GM12878 (cell line): ENCODE measurements around the gene ADAMTSL5. TPM values are rescaled to one million over a fixed set of nuclear protein-coding genes. Genes with fewer than 3 reads are reported as not detected.

ENCODE experiments used
- ATAC-seq: fragments of 200-7000 bp; cut with Tn5 transposase; 3 replicates; pipeline ENCODE4 v1.9.1; 2020; ENCODE audit warnings: mild to moderate bottlenecking, moderate library complexity
- BruUV-seq: library from RNA; stranded (reverse); fragments of 400-500 nt; replicated peaks from 2 replicates; lab custom pipeline; 2021; lab: Mats Ljungman, UMichigan
- CTCF ChIA-PET: fragments of 300-600 bp; sonication (Branson Sonifier 250); formaldehyde crosslinking; extraction: SDS; loops from one replicate; lab custom pipeline; 2021; ENCODE audit warnings: inconsistent platforms; lab: Yijun Ruan, JAX
- POLR2A ChIA-PET: fragments of 350-600 bp; formaldehyde crosslinking; extraction: SDS; loops from one replicate; lab custom pipeline; 2021; ENCODE audit warnings: inconsistent platforms; lab: Charles Lee
- RAD21 ChIA-PET: fragments of 300-600 bp; sonication (Branson Sonifier 250); formaldehyde crosslinking; loops from one replicate; lab custom pipeline; 2023; ENCODE audit warnings: antibody characterized with exemption; ENCODE audit not compliant: unreplicated experiment; lab: Charles Lee
- SMC1A ChIA-PET: fragments of 300-600 bp; sonication (Branson Sonifier 250); formaldehyde crosslinking; loops from one replicate; lab custom pipeline; 2023; ENCODE audit not compliant: unreplicated experiment, uncharacterized antibody; lab: Charles Lee
- DNase-seq: peaks from one replicate; pipeline ENCODE4 v3.0.0-alpha.2; 2011; ENCODE audit warnings: low read depth, low spot score
- FAIRE-seq: peaks from 3 replicates; lab custom pipeline; 2011; peaks lifted over from hg19 to GRCh38; lab: Jason Lieb, UNC
- H2AFZ ChIP-seq: 2 replicates; pipeline ENCODE4 v1.6.0; 2011; ENCODE audit warnings: low read depth, low read length, control low read depth; ENCODE audit not compliant: control insufficient read depth
- H3K27ac ChIP-seq: 2 replicates; pipeline ENCODE4 v1.5.1; 2011; ENCODE audit warnings: control low read depth; ENCODE audit not compliant: control insufficient read depth, insufficient read depth
- H3K27me3 ChIP-seq, 2 experiments: replicated peaks in 1 of 2; 2 replicates each; pipeline versions ENCODE4 v1.6.0 to v1.6.1; 2011; ENCODE audit warnings: low read length in 1 of 2; ENCODE audit not compliant: control insufficient read depth in 2 of 2, insufficient read depth in 2 of 2
- H3K36me3 ChIP-seq, 2 experiments: 2 replicates each; pipeline ENCODE4 v1.5.1; 2011; ENCODE audit warnings: low read length in 1 of 2; ENCODE audit not compliant: control insufficient read depth in 2 of 2, insufficient read depth in 2 of 2
- H3K4me1 ChIP-seq: 2 replicates; pipeline ENCODE4 v1.6.1; 2011; ENCODE audit warnings: mild to moderate bottlenecking, low read length, moderate library complexity, mixed read lengths; ENCODE audit not compliant: control insufficient read depth, insufficient read depth
- H3K4me2 ChIP-seq: 2 replicates; pipeline ENCODE4 v1.6.0; 2011; ENCODE audit warnings: control low read depth; ENCODE audit not compliant: control insufficient read depth, insufficient read depth
- H3K4me3 ChIP-seq: fragments of 200-600 bp; sonication (generic); 2 replicates; pipeline ENCODE4 v1.5.1; 2016
- H3K79me2 ChIP-seq: 2 replicates; pipeline ENCODE4 v1.6.0; 2011; ENCODE audit warnings: low read length; ENCODE audit not compliant: control insufficient read depth, insufficient read depth
- H3K9ac ChIP-seq: 2 replicates; pipeline ENCODE4 v1.8.0; 2011; ENCODE audit warnings: low read length, control low read depth, mixed read lengths; ENCODE audit not compliant: control insufficient read depth, insufficient read depth
- H3K9me3 ChIP-seq: replicated peaks from 3 replicates; pipeline ENCODE4 v1.5.1; 2011; ENCODE audit warnings: mild to moderate bottlenecking, low read length; ENCODE audit not compliant: control insufficient read depth, insufficient read depth
- H4K20me1 ChIP-seq: 2 replicates; pipeline ENCODE4 v1.6.0; 2011; ENCODE audit not compliant: control insufficient read depth, insufficient read depth
- CREB1 ChIP-seq: IDR thresholded peaks from 2 replicates; pipeline ENCODE4 v1.6.1; 2012; ENCODE audit warnings: low read depth, mild to moderate bottlenecking, inconsistent platforms
- CREM ChIP-seq: IDR thresholded peaks from 2 replicates; pipeline ENCODE4 v1.6.1; 2014; ENCODE audit warnings: antibody characterized with exemption, low read depth
- FOXK2 ChIP-seq: fragments of 450-650 bp; IDR thresholded peaks from 2 replicates; pipeline ENCODE4 v1.6.1; 2017; ENCODE audit warnings: mild to moderate bottlenecking, moderate library complexity
- HCFC1 ChIP-seq: fragments of 150-350 bp; IDR thresholded peaks from 2 replicates; pipeline ENCODE4 v1.6.1; 2014; ENCODE audit warnings: low read length
- MEF2A ChIP-seq: IDR thresholded peaks from 2 replicates; pipeline ENCODE4 v1.6.1; 2011; ENCODE audit warnings: low read depth, mild to moderate bottlenecking, low read length, moderate library complexity; ENCODE audit not compliant: insufficient read depth
- NBN ChIP-seq: fragments of 450-650 bp; IDR thresholded peaks from 2 replicates; pipeline ENCODE4 v1.6.1; 2016
- NFIC ChIP-seq: IDR thresholded peaks from 2 replicates; pipeline ENCODE4 v1.6.1; 2012; ENCODE audit warnings: low read depth, mild to moderate bottlenecking, inconsistent platforms, low read length, moderate library complexity
- NFYA ChIP-seq: IDR thresholded peaks from 2 replicates; pipeline ENCODE4 v1.6.1; 2011; ENCODE audit warnings: low read depth, mild to moderate bottlenecking, low read length, improper control_type of control experiment, borderline replicate concordance
- POU2F2 ChIP-seq: IDR thresholded peaks from 3 replicates; pipeline ENCODE4 v1.6.1; 2011; ENCODE audit warnings: low read depth, mild to moderate bottlenecking, low read length, borderline replicate concordance
- PRDM15 ChIP-seq: fragments of 450-650 bp; formaldehyde crosslinking; IDR thresholded peaks from 2 replicates; pipeline ENCODE4 v1.4.0; 2020; ENCODE audit warnings: mild to moderate bottlenecking, moderate library complexity
- RFX5 ChIP-seq: IDR thresholded peaks from 2 replicates; pipeline ENCODE4 v1.6.1; 2011; ENCODE audit warnings: low read depth, low read length, improper control_type of control experiment
- SIN3A ChIP-seq: IDR thresholded peaks from 2 replicates; pipeline ENCODE4 v1.6.1; 2012; ENCODE audit warnings: low read depth, low read length, improper control_type of control experiment
- SMAD1 ChIP-seq: fragments of 450-650 bp; IDR thresholded peaks from 2 replicates; pipeline ENCODE4 v1.6.1; 2018; ENCODE audit warnings: mild to moderate bottlenecking, low read depth; ENCODE audit not compliant: partially characterized antibody
- SMARCA5 ChIP-seq: fragments of 450-650 bp; IDR thresholded peaks from 2 replicates; pipeline ENCODE4 v1.6.1; 2017; ENCODE audit warnings: mild to moderate bottlenecking
- SMC3 ChIP-seq: IDR thresholded peaks from 2 replicates; pipeline ENCODE4 v1.6.1; 2011; ENCODE audit warnings: low read length, improper control_type of control experiment, borderline replicate concordance
- SUZ12 ChIP-seq: fragments of 200-600 bp; sonication (generic); IDR thresholded peaks from one replicate; pipeline ENCODE4 v1.6.1; 2018; ENCODE audit warnings: antibody characterized with exemption, mild to moderate bottlenecking; ENCODE audit not compliant: unreplicated experiment
- WGBS: methylation state at CpG from one replicate; pipeline ENCODE4 v1.1.6; 2016; ENCODE audit warnings: low lambda C conversion rate; ENCODE audit not compliant: insufficient replicate concordance, insufficient coverage; ENCODE audit errors: missing lambda C conversion rate; 5-methylcytosine and 5-hydroxymethylcytosine counted together
- in situ Hi-C: fragments of 300-500 bp; cut with MboI; formaldehyde crosslinking; loops from 9 replicates; pipeline ENCODE4 v1.14.3; 2018; ENCODE audit warnings: mixed read lengths
- intact Hi-C: fragments of 100-400 bp; cut with micrococcal nuclease; formaldehyde crosslinking; loops from one replicate; pipeline ENCODE4 v1.14.2; 2022; ENCODE audit not compliant: unreplicated experiment
- polyA plus RNA-seq, 11 experiments: library from polyadenylated mRNA; depleted of rRNA in 4 of 11; unstranded in 6 of 11; stranded (reverse) in 5 of 11; fragments of >200 nt; fragmentation: Nextera tagmentation in 4 of 11; fragmentation: Illumina TruSeq in 1 of 11; extraction: Ambion mirVana in 4 of 11; extraction: Trizol in 1 of 11; gene quantifications; 1 replicate in 1 of 11; 2 replicates in 10 of 11; pipeline versions ENCODE4 v1.2.1 to v1.2.3, GENCODE V29; 2011 to 2016; ENCODE audit warnings: inconsistent platforms in 2 of 11, missing spikeins in 2 of 11, low read depth in 1 of 11
- total RNA-seq, 4 experiments: library from RNA; depleted of rRNA in 3 of 4; stranded (reverse); fragments of >200 nt in 3 of 4; fragmentation: Illumina TruSeq in 1 of 4; extraction: Trizol in 1 of 4; gene quantifications; 2 replicates each; pipeline versions ENCODE4 v1.2.1 to v1.2.3, GENCODE V29; 2013 to 2021
- TF ChIP-seq, protein P1 (sequence below): fragments of 450-650 bp; IDR thresholded peaks from 2 replicates; pipeline ENCODE4 v1.6.1; 2017; ENCODE audit warnings: mild to moderate bottlenecking
- TF ChIP-seq, protein P2 (sequence below): fragments of 450-650 bp; IDR thresholded peaks from 2 replicates; pipeline ENCODE4 v1.6.1; 2018; ENCODE audit warnings: borderline replicate concordance, mild to moderate bottlenecking; ENCODE audit not compliant: partially characterized antibody

ADAMTSL5 gene
- total and polyA plus RNA-seq, 10 of the 15 experiments (the other 5 are each of a cell fraction or from before 2014, with no cell fraction given): 0.04 to 0.83 (median 0.32) TPM; not detected in 4

- TF ChIP-seq NBN (no peak), SUZ12 (no peak), SMAD1 (no peak), CREM (no peak), RFX5 (no peak), CREB1 (no peak), SIN3A (no peak), NFIC (no peak), FOXK2 (no peak), HCFC1 (no peak), SMARCA5 (no peak), PRDM15 (no peak), NFYA (no peak), POU2F2 (no peak), SMC3 (no peak), MEF2A (no peak)
- TF ChIP-seq, protein P1, sequence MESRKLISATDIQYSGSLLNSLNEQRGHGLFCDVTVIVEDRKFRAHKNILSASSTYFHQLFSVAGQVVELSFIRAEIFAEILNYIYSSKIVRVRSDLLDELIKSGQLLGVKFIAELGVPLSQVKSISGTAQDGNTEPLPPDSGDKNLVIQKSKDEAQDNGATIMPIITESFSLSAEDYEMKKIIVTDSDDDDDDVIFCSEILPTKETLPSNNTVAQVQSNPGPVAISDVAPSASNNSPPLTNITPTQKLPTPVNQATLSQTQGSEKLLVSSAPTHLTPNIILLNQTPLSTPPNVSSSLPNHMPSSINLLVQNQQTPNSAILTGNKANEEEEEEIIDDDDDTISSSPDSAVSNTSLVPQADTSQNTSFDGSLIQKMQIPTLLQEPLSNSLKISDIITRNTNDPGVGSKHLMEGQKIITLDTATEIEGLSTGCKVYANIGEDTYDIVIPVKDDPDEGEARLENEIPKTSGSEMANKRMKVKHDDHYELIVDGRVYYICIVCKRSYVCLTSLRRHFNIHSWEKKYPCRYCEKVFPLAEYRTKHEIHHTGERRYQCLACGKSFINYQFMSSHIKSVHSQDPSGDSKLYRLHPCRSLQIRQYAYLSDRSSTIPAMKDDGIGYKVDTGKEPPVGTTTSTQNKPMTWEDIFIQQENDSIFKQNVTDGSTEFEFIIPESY: no peak
- TF ChIP-seq, protein P2, sequence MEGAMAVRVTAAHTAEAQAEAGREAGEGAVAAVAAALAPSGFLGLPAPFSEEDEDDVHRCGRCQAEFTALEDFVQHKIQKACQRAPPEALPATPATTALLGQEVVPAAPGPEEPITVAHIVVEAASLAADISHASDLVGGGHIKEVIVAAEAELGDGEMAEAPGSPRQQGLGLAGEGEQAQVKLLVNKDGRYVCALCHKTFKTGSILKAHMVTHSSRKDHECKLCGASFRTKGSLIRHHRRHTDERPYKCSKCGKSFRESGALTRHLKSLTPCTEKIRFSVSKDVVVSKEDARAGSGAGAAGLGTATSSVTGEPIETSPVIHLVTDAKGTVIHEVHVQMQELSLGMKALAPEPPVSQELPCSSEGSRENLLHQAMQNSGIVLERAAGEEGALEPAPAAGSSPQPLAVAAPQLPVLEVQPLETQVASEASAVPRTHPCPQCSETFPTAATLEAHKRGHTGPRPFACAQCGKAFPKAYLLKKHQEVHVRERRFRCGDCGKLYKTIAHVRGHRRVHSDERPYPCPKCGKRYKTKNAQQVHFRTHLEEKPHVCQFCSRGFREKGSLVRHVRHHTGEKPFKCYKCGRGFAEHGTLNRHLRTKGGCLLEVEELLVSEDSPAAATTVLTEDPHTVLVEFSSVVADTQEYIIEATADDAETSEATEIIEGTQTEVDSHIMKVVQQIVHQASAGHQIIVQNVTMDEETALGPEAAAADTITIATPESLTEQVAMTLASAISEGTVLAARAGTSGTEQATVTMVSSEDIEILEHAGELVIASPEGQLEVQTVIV: no peak
- Histone ChIP-seq H3K4me1 (no peaks in the 10 kb centered on the region), H3K27ac (no peak overlapping the region), H3K4me3 (no peak overlapping the region), H3K9ac (no peak overlapping the region), H3K27me3 (no peaks in the 10 kb centered on the region), H3K9me3 (no peaks in the 10 kb centered on the region), H3K79me2 (no peaks in the 10 kb centered on the region), H4K20me1 (no peaks in the 10 kb centered on the region), H2AFZ (no peak overlapping the region), H3K4me2 (no peak overlapping the region), H3K36me3 (no peaks in the 10 kb centered on the region)
- no peak for DNase-seq
- BruUV-seq: no TSS peak
- FAIRE-seq: no peak
- RAD21 ChIA-PET: no interaction called here
- in situ Hi-C loops (no loop called here), intact Hi-C loops (no loop called here)
- CTCF ChIA-PET: no interaction called here
- SMC1A ChIA-PET: no interaction called here
- POLR2A ChIA-PET: no interaction called here
- no peak for ATAC-seq
- 60% methylated on average over 11 of the region's 11 CpGs for WGBS
Observed at GRCh38 chr19:1531587-1531986, 18.8 kb upstream of the ADAMTSL5 start.
